ENCODE results near the gene CCDC70.

CCDC70 gene

DNA sequence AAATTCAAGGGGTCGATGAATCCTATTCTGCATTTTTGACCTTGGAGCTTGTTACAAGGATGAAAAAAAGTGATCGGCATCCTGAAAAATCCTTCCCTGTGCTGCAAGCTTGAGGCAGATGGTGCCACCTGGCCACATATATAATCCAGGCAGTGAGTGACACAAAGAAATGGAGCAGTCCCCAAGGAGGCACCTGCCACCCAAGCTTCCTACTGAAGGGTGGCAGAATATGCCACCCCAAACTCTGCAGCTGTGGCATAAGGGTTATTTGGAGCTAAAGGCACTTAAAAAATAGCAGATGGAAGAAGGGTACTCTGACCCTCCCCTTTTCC is 32.2 kb upstream of the CCDC70 start:
- no peak for DNase-seq (ENCODE audit: low read depth in 3 of 3)

- DNase-seq (ENCODE audit: low read depth in 3 of 3), result no peak
Observed at GRCh38 chr13:51831519-51831918, 30.2 kb upstream of the CCDC70 start.

GRCh38 chr13:51832471-51833152 is 29.2 kb upstream of the CCDC70 start:
- DNase-seq (ENCODE audit: low read depth in 3 of 3), result peak in 1 of 3 experiments; percentile 38

GRCh38 chr13:51833980-51834379 is 27.8 kb upstream of the CCDC70 start:
- no peak for DNase-seq (ENCODE audit: low read depth in 3 of 3)

GRCh38 chr13:51834581-51835171 is 27.1 kb upstream of the CCDC70 start:
- no peak for DNase-seq (ENCODE audit: low read depth in 3 of 3)

DNA sequence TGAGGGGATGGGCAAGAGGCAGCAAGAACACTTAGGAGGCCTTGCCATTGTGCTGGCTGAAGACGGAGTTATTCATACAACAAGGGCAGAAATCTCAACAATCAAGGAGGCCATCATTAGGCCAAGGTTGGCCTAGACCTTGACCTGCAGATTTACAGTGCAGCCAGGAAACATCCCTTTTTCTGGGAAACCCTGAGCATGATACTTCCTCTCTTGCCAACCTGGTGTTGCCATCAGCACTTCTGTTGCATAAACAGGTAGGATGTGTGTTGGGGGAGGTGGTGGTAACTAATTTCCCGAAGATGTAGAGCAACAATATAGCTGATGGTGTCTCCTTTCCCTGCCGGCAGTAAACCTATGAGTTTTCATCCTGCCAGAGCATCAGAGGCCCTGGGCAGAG is 24.8 kb upstream of the CCDC70 start:
- no peak for DNase-seq (ENCODE audit: low read depth in 3 of 3)

DNA sequence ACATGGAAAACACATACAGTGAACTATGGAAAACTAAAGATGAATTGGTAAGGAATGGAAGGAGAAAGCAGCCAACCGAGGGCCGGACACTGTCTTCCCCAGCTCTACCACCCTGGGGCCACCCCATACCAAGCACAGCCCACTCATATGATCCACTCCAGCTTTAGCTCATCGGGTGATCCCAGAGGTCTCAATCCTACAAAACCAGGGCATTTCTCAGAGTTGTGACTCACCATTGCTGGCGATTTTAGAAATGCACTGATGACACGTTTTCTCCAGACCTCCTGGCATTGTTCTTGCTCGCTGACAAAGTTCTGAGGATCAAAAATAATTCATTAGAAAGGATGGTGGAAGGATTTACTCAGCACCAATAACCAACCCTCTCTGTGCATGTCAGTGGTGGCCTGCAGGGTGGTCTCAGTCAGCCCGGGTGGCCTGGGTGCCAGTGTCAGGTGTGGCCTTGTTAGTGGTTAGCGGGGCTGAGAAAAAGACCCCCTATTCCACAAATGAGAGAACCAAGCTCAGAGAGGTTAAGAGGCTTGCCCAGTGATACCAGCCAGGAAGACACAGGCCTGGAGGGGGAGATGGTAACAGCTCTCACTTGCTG is 23.4 kb upstream of the CCDC70 start:
- no peak for DNase-seq (ENCODE audit: low read depth in 3 of 3)

DNA sequence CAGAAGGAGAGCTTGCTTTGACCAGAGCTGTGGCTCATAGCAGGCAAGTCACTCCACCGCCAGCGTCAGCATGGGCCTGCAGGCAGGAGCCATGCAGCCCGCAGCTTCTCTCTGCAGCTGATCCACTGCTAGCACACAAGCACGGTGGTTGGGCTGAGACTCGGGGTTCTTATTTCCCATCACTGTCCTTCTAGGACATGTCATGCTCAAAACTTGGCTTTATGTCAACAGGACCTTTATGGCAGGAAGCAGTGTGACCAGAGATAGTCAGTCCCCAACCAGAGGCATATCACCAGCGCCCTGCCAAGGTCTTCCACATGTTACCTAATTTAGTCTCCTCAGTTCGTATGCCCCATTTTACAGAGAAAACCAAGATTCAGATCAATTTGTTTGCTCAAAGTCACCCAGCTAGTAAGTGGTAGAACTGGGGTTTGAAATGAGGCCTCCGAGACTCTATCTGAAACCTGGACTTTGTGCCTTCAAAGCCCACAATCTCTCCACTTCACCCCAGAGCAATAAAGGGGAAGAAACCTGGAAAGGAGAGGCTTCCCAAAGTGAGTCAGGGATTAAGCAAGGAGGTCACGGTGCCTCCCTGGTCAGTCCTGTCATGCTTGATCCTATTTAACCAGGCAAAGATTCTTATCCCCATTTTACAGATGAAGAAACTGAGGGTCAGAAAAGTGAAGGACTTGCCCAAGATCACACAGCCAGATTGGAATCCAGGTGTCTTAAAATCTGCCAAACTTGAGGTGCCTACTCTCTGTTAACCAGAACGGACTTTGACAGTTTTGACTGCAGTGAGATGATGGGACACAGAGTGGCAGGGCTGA is 21.8 kb upstream of the CCDC70 start:
- no peak for DNase-seq (ENCODE audit: low read depth in 3 of 3)

DNA sequence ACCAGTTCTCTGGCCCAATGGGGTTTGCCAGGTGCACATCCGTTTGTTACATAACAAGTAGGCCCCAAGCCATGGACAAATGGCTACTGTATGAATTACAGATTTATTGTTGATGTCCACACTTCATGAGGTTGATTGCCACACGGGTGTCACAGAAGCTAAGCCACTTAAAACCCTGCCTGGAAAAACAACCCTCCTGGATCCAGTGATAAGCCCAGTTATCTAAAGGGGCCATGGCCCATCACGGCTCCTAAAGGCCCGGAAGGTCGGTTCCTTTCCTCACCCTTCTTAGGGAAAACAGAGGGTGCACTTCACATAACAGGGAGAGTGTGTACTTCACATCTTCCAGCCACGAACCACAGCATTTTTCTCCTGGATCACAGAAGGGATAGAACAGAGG is 20.9 kb upstream of the CCDC70 start:
- no peak for DNase-seq (ENCODE audit: low read depth in 3 of 3)

GRCh38 chr13:51841732-51842131 is 20.0 kb upstream of the CCDC70 start:
- DNase-seq (ENCODE audit: low read depth in 3 of 3), result no peak

GRCh38 chr13:51843529-51843928 is 18.2 kb upstream of the CCDC70 start:
- DNase-seq (ENCODE audit: low read depth in 3 of 3), result no peak

DNA sequence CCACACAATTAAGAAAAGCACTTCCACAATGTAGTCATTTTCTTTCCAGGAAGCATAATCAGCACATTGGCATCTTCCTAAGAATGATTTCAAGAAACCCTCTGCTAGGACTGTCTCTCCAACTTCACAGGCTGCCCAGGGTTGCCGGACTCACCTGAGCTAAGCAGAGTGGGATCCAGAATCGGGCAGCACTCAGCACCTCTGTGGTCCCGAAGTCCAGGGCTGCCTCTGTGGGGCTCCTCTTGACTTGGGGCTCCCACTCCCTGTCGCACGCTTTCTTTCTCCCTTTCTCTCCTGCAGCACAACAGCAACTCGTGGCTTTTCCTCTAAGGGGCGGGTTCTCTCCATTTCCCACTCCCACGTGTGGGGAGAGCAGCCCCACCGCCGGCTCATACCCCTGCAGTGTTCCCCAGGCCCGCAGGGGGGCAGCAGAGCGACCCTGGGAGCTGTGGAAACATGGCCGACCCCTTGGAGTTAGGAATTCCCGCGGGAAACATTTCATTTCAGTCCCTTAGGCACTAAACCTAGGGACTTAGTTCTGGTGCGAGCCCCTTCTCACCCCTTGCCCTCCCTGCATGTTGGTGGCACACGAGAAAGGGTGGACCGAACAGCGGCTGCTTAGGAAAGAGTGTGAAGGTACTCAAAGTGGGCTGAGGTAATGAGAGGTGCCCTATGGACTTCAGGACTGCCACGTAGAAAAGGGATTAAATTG is 16.8 kb upstream of the CCDC70 start, which contains the start of gene TMEM272:
TMEM272 (minus strand) TSS at position 316 of the 712 bp plus-strand sequence. CDS start 6,647 bp downstream, outside the sequence.
- peak in 1 of 3 experiments; percentile 63 for DNase-seq (ENCODE audit: low read depth in 3 of 3)

DNA sequence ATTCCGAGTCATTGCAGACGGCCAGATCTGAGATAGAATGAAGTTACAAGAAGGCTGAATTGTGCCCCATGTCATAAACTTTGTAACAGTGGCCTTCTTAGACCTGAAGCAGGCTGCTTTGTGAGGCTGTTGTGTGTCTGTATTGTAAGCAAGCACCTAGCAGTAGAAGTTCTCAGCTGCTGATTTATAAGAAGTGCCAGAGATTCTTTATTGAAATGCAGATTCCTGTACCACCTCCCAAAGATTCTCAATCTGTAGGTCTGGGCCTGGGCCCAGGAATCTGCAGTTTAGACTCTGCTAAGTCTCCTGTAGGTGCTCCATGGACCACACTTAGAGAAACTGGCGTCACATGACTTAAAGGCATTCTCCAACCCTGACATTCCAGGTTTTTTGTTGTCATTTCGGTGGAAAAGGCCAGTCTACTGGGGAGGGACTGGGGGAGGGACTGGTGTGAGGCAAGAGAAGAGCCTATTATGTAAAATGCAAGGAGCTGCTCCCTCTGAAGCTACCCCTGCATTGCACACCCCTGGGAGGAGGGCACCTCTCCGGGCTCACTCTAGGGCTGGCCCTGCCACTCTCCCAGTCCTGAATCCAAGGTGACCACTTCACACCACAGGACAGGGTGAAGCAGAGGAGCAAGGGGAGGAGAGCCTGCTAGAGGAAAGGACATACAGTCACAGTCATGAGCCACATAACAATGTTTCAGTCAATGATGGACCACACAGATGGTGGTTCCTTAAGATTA is 16.0 kb upstream of the CCDC70 start:
- DNase-seq (ENCODE audit: low read depth in 3 of 3), result no peak

DNA sequence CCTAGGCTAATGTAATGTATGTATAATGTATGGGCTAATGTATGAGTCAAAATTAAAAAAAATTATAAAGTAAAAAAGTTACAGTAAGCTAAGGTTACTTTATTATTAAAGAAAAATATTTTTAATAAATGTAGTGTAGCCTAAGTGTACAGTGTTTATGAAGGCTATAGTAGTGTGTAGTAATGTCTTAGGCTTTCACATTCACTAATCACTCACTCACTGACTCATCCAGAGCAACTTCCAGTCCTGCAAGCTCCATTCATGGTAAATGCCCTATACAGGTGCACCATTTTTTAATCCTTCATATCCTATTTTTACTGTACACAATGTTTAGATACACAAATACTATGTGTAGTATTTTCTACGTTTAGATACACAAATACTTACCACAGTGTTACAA is 15.0 kb upstream of the CCDC70 start:
- DNase-seq (ENCODE audit: low read depth in 3 of 3), result no peak

DNA sequence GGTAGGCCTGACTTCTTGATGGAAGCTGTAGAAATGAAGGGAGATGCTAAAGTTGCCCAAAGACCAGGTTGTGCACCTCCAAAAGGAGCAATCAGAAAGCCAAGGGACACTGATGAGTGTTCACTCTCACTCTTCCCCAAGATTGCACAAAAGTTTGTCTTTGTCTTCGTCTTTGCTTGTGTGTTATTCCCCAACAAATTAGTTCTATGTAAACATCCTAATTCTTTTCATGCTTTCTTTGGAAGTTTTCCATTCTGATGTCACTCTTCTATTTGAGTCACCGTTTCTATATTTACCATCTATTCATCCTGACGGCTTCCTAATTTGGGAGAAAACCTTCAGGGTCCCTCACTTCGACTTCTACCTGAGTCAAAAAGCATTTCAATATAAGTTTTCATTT is 13.1 kb upstream of the CCDC70 start:
- DNase-seq (ENCODE audit: low read depth in 3 of 3), result no peak

DNA sequence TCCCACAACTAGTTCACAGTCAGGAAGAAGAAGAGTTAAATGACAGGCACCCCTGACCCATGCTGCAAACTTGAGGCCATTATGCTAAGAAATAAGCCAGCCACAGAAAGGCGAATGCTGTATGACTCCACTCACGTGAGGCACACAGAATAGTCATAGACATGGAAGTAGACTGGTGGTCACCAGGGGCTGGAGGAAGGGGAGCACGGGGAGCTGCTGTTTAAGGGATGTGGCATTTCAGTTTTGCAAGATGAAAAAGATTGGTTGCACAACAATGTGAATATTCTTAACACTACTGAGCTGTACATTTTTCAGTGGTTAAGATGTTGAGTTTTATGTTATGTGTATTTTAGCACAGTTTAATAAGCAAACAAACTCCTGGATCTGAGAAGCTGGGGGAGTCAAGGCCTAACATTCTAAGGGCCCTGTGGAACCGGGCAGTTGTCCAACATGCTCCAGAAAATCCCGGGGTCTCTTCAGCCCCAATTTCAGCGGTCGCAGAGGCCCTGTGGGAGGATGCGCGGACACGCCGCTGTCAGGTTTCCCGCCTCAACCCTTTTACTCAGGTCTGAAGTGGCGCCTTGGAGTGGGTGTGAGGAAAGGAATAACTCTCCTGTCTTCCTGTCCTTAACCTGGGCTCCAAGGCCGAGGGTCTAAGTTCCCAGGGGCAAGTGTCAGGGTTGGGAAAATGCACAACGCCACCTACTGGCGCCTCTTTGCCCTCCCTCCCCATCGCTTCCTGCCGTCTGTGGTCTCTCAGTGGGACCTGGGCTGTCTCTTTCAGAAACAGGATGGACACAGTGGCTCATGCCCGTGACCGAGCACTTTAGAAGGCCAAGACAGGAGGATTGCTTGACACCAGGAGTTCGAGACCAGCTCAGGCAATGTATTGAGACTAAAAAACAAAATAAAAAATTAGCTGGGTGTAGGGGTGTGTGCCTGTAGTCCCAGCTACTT is 12.3 kb upstream of the CCDC70 start:
- peak in 1 of 3 experiments; percentile 38 for DNase-seq (ENCODE audit: low read depth in 3 of 3)

DNA sequence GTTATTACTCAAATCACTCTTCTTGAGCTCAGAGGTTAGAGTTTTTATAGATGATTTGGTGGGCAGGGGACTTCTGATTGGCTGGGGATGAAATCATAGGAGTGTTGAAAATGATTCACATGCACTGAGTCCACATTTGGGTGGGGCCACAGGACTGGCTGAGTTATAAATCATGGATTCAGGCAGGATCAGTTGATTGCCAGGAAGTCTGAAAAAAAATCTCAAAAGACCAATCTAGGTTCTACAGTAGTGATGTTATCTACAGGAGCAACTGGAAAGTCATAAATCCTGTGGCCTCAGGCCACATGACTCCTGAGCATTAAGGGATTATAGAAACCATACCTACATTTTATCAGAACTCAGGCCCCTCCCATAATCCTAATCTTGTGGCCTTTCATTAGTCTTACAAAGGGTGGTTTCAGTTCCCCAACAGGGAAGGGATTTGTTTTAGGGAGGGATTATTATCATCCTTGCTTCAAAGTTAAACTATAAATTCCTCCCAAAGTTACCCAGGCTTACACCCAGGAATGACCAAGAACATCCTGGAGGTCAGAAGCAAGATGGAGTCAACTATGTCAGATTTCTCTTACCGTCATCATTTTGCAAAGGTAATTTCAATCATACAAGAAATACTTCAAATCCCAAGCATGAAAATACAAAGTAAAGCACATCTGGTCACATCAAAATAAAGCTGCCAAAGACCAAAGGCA is 5.6 kb upstream of the CCDC70 start:
- DNase-seq (ENCODE audit: low read depth in 3 of 3), result no peak

- DNase-seq (ENCODE audit: low read depth in 3 of 3), result no peak
Observed at GRCh38 chr13:51856998-51857397, 4.8 kb upstream of the CCDC70 start.
